Stimulated activated naive B cell treated with anti-CD40 and anti-IgM and Interleukin-4, amounts not matched to agents 10 μg/mL and 1 μg/mL and 100 μg/mL, for 72 hours (primary cell): ENCODE measurements around the gene COQ5.
A peak's percentile ranks its signal among the peaks of the same experiment; 100 is the strongest.

Experiments used
- ATAC-seq, 2 donors: fragments of 150-1000 bp; cut with Tn5 transposase; replicated peaks; 2 replicates each; pipeline ENCODE4 v1.10.0; 2021; ENCODE audit warnings: moderate library complexity in 1 of 2
- DNase-seq: peaks from one replicate; pipeline ENCODE4 v3.0.0; 2021
- H3K27ac Mint-ChIP-seq: one replicate; pipeline ENCODE4 v1.8.0; 2022; ENCODE audit warnings: mild to moderate bottlenecking, mixed read lengths
- H3K27me3 Mint-ChIP-seq, 2 donors: one replicate each; pipeline ENCODE4 v1.8.0; 2022; ENCODE audit warnings: mixed read lengths in 2 of 2
- H3K36me3 Mint-ChIP-seq, 2 donors: one replicate each; pipeline ENCODE4 v1.8.0; 2022; ENCODE audit warnings: mixed read lengths in 2 of 2, mild to moderate bottlenecking in 1 of 2
- H3K4me1 Mint-ChIP-seq, 2 donors: one replicate each; pipeline ENCODE4 v1.8.0; 2022; ENCODE audit warnings: mixed read lengths in 2 of 2, mild to moderate bottlenecking in 1 of 2
- H3K4me3 Mint-ChIP-seq, 2 donors: one replicate each; pipeline ENCODE4 v1.8.0; 2022; ENCODE audit warnings: mild to moderate bottlenecking in 2 of 2, mixed read lengths in 2 of 2, moderate library complexity in 1 of 2
- H3K9me3 Mint-ChIP-seq, 2 donors: one replicate each; pipeline ENCODE4 v1.8.0; 2022; ENCODE audit warnings: mixed read lengths in 2 of 2, mild to moderate bottlenecking in 1 of 2

The COQ5 gene

GRCh38 chr12:120466560-120467315 is 62.2 kb downstream of the COQ5 start:
- ATAC-seq, result no peak
- Mint-ChIP-seq H3K4me1 (peaks cover 15 to 50% of the 10 kb centered on the region in 2 donors), H3K9me3 (no peaks in the 10 kb centered on the region), H3K27ac (no peak overlapping the region), H3K27me3 (no peaks in the 10 kb centered on the region), H3K36me3 (peaks cover 29 to 46% of the 10 kb centered on the region in 2 donors), H3K4me3 (no peak overlapping the region)
- DNase-seq, result no peak

- Mint-ChIP-seq H3K36me3 (peaks cover 31 to 52% of the 10 kb centered on the region in 2 donors), H3K4me3 (no peak overlapping the region), H3K27ac (no peak overlapping the region), H3K27me3 (no peaks in the 10 kb centered on the region), H3K9me3 (no peaks in the 10 kb centered on the region), H3K4me1 (peaks cover 15 to 50% of the 10 kb centered on the region in 2 donors)
- DNase-seq (no peak), ATAC-seq (no peak)
Measured at GRCh38 chr12:120465756-120466155, 63.2 kb downstream of the COQ5 start.

- H3K27me3 Mint-ChIP-seq, result no peaks in the 10 kb centered on the region
- peaks cover 11 to 39% of the 10 kb centered on the region in 2 donors for H3K4me1 Mint-ChIP-seq
- H3K9me3 Mint-ChIP-seq, result no peaks in the 10 kb centered on the region
- no peak overlapping the region for H3K27ac Mint-ChIP-seq
- H3K36me3 Mint-ChIP-seq, result peaks cover 39 to 62% of the 10 kb centered on the region in 2 donors
- no peak for DNase-seq
- ATAC-seq, result no peak
- H3K4me3 Mint-ChIP-seq, result no peak overlapping the region
Measured at GRCh38 chr12:120463712-120464111, 65.2 kb downstream of the COQ5 start.

DNA sequence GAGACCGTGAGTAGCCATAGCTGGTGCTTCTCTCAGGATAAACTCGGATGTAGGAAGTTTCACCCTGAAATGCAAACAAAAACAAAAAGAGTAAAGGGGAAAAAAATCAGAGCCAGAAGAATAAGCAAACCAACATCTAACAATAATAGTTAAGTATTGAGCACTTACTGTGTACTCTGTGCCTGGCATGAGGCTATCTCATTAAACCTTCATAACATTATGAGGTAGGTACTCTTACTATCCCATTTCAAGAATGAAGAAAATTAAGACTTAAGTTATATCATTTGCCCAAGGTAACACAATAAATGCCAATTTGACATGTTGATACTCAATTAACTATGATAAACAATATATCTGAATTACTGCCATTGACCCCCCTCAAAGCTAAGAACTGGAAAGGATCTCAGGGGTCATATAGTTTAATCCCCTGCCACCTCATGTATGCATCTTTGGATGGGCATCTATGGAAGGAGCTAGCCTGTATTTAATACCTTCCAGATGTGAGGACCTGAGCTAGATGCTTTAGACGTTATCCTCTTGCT is 66.8 kb downstream of the COQ5 start:
- H3K36me3 Mint-ChIP-seq, result peaks cover 37 to 53% of the 10 kb centered on the region in 2 donors
- no peak overlapping the region for H3K27ac Mint-ChIP-seq

DNA sequence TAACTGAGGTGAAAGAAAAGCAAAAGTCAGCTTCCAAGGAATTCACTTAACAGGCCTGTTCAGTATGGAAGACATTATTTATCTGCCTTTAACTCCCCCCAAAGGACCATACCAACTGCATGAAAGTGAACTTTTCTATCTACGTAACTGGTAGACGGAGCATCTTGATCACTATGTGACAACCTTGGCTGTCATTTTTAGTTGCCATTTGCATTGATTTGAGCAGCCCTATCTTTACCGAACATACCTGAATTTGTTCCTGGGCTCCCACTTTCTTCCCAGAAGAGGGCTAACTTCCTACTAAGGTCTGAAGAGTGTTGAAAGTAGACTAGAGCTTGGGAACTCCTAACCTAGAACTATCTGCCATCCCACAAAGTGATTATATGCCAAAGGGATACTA is 68.8 kb downstream of the COQ5 start:
- no peak for ATAC-seq
- H3K27ac Mint-ChIP-seq, result peak overlapping the region; percentile 47
- DNase-seq, result no peak
- no peak overlapping the region for H3K4me3 Mint-ChIP-seq
- no peaks in the 10 kb centered on the region for H3K27me3 Mint-ChIP-seq
- peaks cover 8 to 16% of the 10 kb centered on the region in 2 donors for H3K4me1 Mint-ChIP-seq
- peaks cover 36 to 65% of the 10 kb centered on the region in 2 donors for H3K36me3 Mint-ChIP-seq
- H3K9me3 Mint-ChIP-seq, result no peaks in the 10 kb centered on the region

More for the DNA sequence above, 66.8 kb downstream of the COQ5 start:
- ATAC-seq, result no peak
- Mint-ChIP-seq H3K4me1 (peaks cover 9 to 24% of the 10 kb centered on the region in 2 donors), H3K27me3 (no peaks in the 10 kb centered on the region), H3K9me3 (no peaks in the 10 kb centered on the region), H3K4me3 (no peak overlapping the region)
- DNase-seq, result no peak

DNA sequence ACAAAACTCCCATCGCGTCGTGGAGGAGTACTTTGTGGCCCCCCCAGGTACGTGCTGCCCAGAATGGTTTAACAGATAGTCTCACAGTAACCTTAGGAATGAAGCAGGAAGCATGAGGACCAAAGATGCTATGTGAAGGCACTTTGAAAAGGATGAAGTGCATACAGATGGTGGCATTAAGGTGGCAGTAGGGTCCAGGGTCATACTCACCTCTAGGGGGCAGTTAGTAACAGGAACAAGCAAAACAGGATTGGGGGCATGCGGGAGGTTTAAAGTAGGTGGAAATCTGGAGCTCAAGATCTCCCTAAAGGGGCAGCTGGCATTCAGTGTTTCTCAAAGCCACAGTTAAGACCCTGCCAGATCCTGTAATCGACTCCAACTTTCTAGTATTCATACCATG is 71.8 kb downstream of the COQ5 start:
- DNase-seq, result no peak
- Mint-ChIP-seq H3K4me1 (peaks cover 8 to 21% of the 10 kb centered on the region in 2 donors), H3K27me3 (no peaks in the 10 kb centered on the region), H3K27ac (peak overlapping the region; percentile 80), H3K4me3 (no peak overlapping the region), H3K36me3 (peaks cover 27 to 56% of the 10 kb centered on the region in 2 donors), H3K9me3 (no peaks in the 10 kb centered on the region)
- no peak for ATAC-seq

DNA sequence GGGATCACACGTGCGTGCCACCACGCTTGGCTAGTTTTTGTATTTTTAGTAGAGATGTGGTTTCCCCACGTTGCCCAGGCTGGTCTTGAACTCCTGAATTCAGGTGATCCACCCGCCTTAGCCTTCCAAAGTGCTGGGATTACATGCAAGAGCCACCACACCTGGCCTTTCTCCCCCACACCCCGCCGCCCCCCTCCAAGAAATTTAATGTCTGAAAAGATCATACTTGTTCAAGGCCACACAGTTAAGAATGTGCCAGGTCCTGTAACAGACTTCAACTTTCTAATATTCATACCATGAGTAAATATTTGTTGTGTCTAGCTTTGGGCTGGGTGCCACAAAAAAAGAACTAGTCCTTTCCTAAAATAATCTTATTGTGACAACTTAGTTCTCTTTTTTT is 73.7 kb downstream of the COQ5 start:
- Mint-ChIP-seq H3K36me3 (peaks cover 23 to 46% of the 10 kb centered on the region in 2 donors), H3K27me3 (no peaks in the 10 kb centered on the region), H3K27ac (peak overlapping the region; percentile 87), H3K4me1 (peaks cover 8 to 21% of the 10 kb centered on the region in 2 donors), H3K9me3 (no peaks in the 10 kb centered on the region), H3K4me3 (no peak overlapping the region)
- ATAC-seq (no peak), DNase-seq (no peak)

GRCh38 chr12:120453977-120454376 is 75.0 kb downstream of the COQ5 start:
- Mint-ChIP-seq H3K9me3 (no peaks in the 10 kb centered on the region), H3K27me3 (no peaks in the 10 kb centered on the region), H3K27ac (no peak overlapping the region)

More at GRCh38 chr12:120453977-120454376, 75.0 kb downstream of the COQ5 start:
- DNase-seq, result no peak
- H3K4me1 Mint-ChIP-seq, result peaks cover 10 to 26% of the 10 kb centered on the region in 2 donors
- no peak overlapping the region for H3K4me3 Mint-ChIP-seq
- peak; percentile 88 to 90 for ATAC-seq
- H3K36me3 Mint-ChIP-seq, result peaks cover 24 to 42% of the 10 kb centered on the region in 2 donors
